ENCODE results near the gene KCNIP4. TPM values are rescaled to one million over a fixed set of nuclear protein-coding genes. Genes with fewer than 3 reads are reported as not detected.

KCNIP4 gene
- polyA plus RNA-seq, 3 donors: 0.09 to 0.25 TPM; not detected in 1

DNA sequence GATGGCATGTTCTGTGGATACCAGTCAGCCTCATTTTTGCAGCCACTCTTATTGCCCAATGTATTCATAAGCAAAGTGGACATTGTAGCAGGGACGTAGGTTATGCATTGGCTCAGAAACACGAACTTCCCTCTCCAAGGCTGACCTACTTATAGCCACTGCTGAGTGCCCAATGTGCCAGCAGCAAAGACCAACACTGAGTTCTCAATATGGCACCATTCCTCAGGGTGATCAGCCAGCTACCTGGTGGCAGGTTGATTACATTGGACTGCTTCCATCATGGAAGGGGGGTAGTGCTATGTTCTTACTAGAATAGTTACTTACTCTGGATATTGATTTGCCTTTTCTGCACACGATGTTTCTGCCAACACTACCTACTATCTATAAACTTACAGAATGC, 306.9 kb downstream of the KCNIP4 start:
- Mint-ChIP-seq H3K27me3 (ENCODE audit: low read depth in 3 of 3) (peaks cover 0 to 2% (median 0%) of the 10 kb centered on the region in 3 donors), H3K36me3 (no peaks in the 10 kb centered on the region), H3K27ac (no peak overlapping the region), H3K9me3 (peaks cover 0 to 2% (median 0%) of the 10 kb centered on the region in 7 donors), H3K4me1 (no peaks in the 10 kb centered on the region), H3K4me3 (no peak overlapping the region)
- Histone ChIP-seq H3K4me1 (ENCODE audit: control insufficient read depth in 1 of 2, insufficient read depth in 2 of 2, low read length in 2 of 2) (no peaks in the 10 kb centered on the region), H3K36me3 (replicated peaks in 1 of 2; ENCODE audit: control insufficient read depth in 1 of 2, insufficient read depth in 2 of 2, low read length in 2 of 2) (no peaks in the 10 kb centered on the region), H4K20me1 (ENCODE audit: insufficient read depth, low read length) (no peaks in the 10 kb centered on the region), H3K27ac (ENCODE audit: low read depth in 1 of 2, low read length in 2 of 2) (no peak overlapping the region), H3K9me3 (replicated peaks in 1 of 2; ENCODE audit: control insufficient read depth in 1 of 2, insufficient read depth in 1 of 2, low read length in 2 of 2) (no peaks in the 10 kb centered on the region), H3K4me3 (replicated peaks in 1 of 3; ENCODE audit: low read depth in 2 of 3, low read length in 3 of 3) (no peak overlapping the region), H3K4me2 (replicated peaks; ENCODE audit: extremely low read depth, low read length, poor library complexity, severe bottlenecking) (no peak overlapping the region), H2AFZ (ENCODE audit: insufficient read depth, low read depth, low read length, poor library complexity, severe bottlenecking) (no peak overlapping the region), H3K9ac (ENCODE audit: insufficient read depth, low read length, poor library complexity, severe bottlenecking) (no peak overlapping the region), H3K27me3 (ENCODE audit: control insufficient read depth in 2 of 2, insufficient read depth in 2 of 2, low read length in 2 of 2) (no peaks in the 10 kb centered on the region), H3K79me2 (ENCODE audit: insufficient read depth, low read length) (no peaks in the 10 kb centered on the region)
- TF ChIP-seq CTCF (IDR thresholded peaks at IDR 0.05): no peak
- no peak for DNase-seq
- WGBS (ENCODE audit: insufficient coverage): 33% methylated on average over 1 of the region's 3 CpGs
- intact Hi-C loops (cut with micrococcal nuclease): no loop called here

DNA sequence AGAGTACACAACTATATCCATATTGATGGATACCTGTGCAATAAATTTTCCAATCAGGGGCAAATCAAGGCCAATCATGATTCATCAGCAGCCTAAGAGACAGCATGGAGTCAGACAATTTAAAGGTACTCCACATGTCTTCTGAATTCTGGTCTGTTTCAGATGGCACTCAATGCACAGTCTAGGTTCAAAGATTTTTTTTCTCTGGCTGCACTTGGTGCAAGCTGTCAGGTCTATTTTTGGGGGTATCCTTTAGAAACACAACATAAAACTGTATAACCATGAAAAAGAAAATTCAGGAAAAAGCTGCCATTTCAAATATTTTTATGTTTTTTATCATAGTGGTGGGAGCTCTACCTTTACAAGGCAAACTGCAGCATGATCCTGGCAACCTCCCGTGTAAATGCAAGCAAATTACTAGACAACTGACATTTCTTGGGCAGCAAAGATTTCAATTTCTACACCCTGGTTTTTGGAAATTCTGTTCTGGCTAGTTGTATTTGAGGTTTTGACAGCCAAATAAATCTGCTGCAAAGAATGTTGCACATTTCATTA, 310.3 kb downstream of the KCNIP4 start:
- WGBS (ENCODE audit: insufficient coverage): no CpG with 5 or more reads among the region's 1 CpG
- Histone ChIP-seq H3K36me3 (replicated peaks in 1 of 2; ENCODE audit: control insufficient read depth in 1 of 2, insufficient read depth in 2 of 2, low read length in 2 of 2) (no peaks in the 10 kb centered on the region), H3K79me2 (ENCODE audit: insufficient read depth, low read length) (no peaks in the 10 kb centered on the region), H3K9me3 (replicated peaks in 1 of 2; ENCODE audit: control insufficient read depth in 1 of 2, insufficient read depth in 1 of 2, low read length in 2 of 2) (no peaks in the 10 kb centered on the region), H3K4me3 (replicated peaks in 1 of 3; ENCODE audit: low read depth in 2 of 3, low read length in 3 of 3) (no peak overlapping the region), H2AFZ (ENCODE audit: insufficient read depth, low read depth, low read length, poor library complexity, severe bottlenecking) (no peak overlapping the region), H4K20me1 (ENCODE audit: insufficient read depth, low read length) (no peaks in the 10 kb centered on the region), H3K9ac (ENCODE audit: insufficient read depth, low read length, poor library complexity, severe bottlenecking) (no peak overlapping the region), H3K4me2 (replicated peaks; ENCODE audit: extremely low read depth, low read length, poor library complexity, severe bottlenecking) (no peak overlapping the region), H3K4me1 (ENCODE audit: control insufficient read depth in 1 of 2, insufficient read depth in 2 of 2, low read length in 2 of 2) (no peaks in the 10 kb centered on the region), H3K27ac (ENCODE audit: low read depth in 1 of 2, low read length in 2 of 2) (no peak overlapping the region), H3K27me3 (ENCODE audit: control insufficient read depth in 2 of 2, insufficient read depth in 2 of 2, low read length in 2 of 2) (no peaks in the 10 kb centered on the region)
- intact Hi-C loops (cut with micrococcal nuclease): no loop called here
- no peak for TF ChIP-seq CTCF (IDR thresholded peaks at IDR 0.05)
- Mint-ChIP-seq H3K4me3 (no peak overlapping the region), H3K27me3 (ENCODE audit: low read depth in 3 of 3) (peaks cover 0 to 2% (median 0%) of the 10 kb centered on the region in 3 donors), H3K9me3 (peaks cover 0 to 3% (median 2%) of the 10 kb centered on the region in 7 donors), H3K36me3 (no peaks in the 10 kb centered on the region), H3K4me1 (no peaks in the 10 kb centered on the region), H3K27ac (no peak overlapping the region)
- no peak for DNase-seq

All from CD14-positive monocyte (primary cell).